Activated CD8-positive, alpha-beta memory T cell treated with anti-CD3 and anti-CD28 coated beads for 4 hours (primary cell): ENCODE results near the gene THOC2.
"Not testable (repeated sequence)": the region's sequence is repeated elsewhere in the genome, so short reads cannot be mapped to it uniquely, and the experiment has no call there.

Experiments
- DNase-seq, 2 donors: peaks; one replicate each; pipeline ENCODE4 v3.0.0-alpha.2; 2020; ENCODE audit warnings: low read depth in 2 of 2

Gene THOC2

DNA sequence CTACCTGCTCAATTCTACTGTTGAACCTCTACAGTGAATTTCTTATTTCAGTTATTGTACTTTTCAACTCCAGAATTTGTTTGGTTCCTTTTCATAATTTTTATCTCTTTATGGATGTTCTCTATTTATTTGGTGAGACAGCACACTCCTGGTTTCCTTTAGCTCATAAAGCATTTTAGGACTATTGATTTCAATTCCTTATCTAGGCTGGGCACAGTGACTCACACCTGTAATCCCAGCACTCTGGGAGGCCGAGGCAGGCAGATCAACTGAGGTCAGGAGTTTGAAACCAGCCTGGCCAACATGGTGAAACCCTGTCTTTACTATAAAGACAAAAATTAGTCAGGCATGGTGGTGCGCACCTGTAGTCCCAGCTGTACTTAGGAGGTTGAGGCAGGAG lies 57.7 kb downstream of the THOC2 start:
- no peak for DNase-seq

DNA sequence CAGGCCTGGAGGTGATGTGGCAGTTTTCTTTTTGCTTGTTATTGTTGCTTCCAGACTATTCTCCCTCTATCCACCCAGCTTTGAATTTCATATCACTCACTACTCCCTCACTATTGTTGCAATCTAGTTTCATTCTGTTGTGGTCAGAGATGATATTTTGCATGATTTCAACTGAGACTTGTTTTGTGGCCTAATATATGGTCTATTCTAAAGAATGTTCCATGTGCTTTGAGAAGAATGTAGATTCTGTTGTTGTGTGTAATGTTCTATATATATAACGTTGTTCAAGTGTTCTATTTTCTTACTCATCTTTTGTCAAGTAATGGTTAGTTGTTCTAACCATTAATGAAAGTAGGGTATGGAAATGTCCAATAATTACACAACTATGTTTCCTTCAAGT lies 59.0 kb downstream of the THOC2 start:
- DNase-seq = no peak

DNA sequence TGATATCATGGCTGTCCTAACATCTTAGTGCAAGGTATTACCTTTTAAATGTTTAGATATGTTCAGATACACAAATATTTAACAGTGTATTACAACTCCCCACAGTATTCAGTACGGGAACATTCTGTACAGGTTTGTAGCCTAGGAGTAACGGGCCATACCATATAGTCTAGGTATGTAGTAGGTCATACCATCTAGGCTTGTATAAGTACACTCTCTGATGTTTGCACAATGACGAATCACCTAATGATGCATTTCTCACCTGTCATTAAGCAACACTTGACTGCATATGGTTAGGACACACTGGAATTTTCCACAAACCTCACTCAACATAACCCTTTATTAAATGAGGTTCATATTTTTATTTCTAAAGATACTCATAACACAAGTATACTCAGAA lies 67.7 kb downstream of the THOC2 start:
- DNase-seq = no peak

DNA sequence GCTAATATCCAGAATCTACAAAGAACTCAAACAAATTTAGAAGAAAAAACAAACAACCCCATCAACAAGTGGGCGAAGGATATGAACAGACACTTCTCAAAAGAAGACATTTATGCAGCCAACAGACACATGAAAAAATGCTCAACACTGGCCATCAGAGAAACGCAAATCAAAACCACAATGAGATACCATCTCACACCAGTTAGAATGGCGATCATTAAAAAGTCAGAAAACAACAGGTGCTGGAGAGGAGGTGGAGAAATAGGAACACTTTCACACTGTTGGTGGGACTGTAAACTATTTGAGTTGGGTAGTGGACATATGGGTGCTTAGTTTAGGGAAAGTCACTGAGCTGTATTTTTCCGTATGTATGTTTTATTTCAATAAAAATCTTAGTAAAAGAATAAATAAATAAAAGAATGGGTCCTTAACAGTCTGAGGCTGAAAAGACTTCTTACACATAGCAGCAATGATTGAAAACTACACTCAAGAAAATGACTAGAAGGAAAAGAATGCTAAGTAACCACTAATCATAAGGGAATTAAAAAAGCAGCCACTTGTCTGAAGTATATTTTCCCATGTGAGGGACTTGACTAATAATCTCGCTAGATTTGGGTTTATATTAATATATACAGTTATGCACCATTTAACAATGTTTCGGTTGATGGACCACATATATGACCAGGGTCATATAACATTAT lies 68.2 kb downstream of the THOC2 start:
- DNase-seq = not testable (repeated sequence)

DNA sequence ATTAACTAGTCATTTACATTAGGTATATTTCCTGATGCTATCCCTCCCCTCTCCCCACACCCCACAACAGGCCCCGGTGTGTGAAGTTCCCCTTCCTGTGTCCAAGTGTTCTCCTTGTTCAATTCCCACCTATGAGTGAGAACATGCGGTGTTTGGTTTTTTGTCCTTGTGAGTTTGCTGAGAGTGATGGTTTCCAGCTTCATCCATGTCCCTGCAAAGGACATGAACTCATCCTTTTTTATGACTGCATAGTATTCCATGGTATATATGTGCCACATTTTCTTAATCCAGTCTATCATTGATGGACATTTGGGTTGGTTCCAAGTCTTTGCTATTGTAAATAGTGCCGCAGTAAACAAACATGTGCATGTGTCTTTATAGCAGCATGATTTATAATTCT lies 69.1 kb downstream of the THOC2 start:
- not testable (repeated sequence) for DNase-seq

DNA sequence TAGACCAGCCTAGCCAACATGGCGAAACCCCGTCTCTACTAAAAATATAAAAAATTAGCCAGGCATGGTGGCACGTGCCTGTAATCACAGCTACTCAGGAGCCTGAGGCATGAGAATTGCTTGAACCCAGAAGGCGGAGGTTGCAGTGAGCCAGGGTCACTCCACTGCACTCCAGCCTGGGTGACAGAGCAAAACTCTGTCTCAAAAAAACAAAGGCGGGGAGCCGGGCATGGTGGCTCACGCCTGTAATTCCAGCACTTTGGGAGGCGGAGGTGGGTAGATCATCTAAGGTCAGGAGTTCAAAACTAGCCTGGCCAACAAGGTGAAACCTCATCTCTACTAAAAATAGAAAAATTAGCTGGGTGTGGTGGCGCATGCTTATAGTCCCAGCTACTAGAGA lies 76.3 kb downstream of the THOC2 start:
- not testable (repeated sequence) for DNase-seq

DNA sequence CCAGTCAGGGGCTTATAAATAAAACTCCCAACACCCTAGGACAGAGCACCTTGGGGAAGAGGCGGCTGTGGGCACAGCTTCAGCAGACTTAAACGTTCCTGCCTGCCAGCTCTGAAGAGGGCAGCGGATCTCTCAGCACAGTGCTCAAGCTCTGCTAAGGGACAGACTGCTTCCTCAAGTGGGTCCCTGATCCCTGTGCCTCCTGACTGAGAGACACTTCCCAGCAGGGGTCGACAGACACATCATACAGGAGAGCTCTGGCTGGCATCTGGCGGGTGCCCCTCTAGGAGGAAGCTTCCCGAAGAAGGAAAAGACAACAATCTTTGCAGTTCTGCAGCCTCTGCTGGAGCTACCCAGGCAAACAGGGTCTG lies 84.1 kb downstream of the THOC2 start:
- DNase-seq = not testable (repeated sequence)

DNA sequence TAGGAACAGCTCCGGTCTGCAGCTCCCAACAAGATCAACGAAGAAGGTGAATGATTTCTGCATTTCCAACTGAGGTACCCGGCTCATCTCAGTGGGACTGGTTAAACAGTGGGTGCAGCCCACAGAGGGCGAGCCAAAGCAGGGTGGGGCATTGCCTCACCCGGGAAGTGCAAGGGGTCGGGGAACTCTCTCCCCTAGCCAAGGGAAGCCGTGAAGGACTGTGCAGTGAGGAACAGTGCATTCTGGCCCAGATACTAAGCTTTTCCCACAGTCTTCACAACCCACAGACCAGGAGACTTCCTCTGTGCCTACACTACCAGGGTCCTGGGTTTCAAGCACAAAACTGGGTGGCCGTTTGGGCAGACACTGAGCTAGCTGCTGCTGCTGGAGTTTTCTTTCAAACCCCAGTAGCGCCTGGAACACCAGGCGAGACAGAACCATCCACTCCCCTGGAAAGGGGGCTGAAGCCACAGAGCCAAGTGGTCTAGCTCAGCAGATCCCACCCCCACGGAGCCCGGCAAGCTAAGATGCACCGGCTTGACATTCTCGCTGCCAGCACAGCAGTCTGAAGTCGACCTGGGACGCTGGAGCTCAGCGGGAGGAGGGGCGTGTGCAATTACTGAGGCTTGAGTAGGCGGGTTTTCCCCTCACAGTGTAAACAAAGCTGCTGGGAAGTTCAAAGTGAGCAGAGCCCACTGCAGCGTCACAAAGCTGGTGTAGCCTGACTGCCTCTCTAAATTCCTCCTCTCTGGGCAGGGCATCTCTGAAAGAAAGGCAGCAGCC lies 84.6 kb downstream of the THOC2 start:
- DNase-seq = no peak

DNA sequence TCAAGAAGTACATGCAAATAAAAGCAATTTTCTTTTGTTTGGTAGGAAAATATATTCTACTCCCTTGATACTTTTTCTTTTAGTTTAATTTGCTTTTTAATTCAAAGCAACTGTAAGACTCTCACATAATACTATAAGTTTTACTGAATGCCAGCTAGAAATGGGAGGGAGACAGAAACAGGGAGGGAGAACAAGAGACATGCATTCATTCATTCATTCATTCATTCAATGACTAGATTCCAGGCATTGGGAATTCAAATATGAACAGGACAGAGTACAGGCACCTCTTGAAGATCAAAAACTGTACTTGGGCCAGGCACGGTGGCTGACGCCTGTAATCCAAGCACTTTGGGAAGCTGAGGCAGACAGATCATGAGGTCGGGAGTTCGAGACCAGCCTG lies 85.6 kb downstream of the THOC2 start:
- DNase-seq = no peak

DNA sequence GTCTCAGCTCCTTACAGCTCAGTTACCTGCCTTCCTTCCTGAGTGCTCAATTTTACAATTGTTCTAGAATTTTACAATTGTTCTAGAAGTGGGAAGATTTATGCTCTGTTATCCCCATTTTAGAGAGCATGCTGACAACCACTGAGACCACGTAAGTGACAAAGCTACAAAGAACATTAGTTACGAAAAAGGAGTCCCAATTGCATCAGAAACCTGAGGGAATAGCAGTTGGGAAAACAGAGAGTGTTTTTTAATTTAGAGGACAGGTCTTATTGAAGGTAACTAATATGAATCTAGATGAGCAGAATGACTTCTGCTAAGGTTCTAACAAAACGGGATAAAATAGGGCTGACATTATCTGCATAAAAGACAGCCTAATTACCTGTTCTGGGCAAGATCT lies 103.3 kb downstream of the THOC2 start:
- DNase-seq = no peak

DNA sequence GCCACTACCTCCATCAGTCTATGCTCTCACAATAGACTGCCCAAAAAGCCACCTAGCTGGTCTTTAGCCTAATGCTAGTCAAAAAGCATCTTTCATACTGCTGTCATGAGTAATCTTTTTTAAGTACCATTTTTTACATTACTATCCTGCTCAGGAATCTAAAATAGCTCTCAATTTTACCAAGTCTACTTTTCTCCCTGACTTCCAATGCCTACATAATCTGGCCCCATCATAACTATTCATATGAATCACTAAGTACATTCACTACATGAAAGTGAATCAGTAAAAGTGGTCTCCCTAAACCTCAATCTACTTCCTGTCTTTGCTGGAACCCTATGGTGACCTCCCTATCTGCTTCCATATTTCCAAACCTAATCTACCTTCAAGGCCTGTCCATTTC lies 105.9 kb downstream of the THOC2 start:
- no peak for DNase-seq

DNA sequence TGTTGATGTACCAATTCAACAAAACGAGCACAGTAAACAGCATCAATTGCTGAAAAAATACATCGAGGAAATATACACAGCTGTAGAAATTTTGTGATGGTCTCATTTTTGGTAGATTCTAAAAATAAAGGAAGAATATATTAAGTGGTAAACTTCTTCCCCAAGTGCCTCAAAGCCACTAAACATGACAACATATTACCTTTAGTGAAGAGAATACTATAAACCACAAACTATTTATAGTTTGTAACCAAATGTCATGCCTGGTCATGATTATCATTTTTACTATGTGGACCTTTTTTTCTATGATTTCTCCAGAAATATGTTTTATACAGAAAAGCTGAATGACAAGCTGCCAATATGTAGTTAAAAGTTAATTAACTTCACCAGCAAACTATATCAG lies 106.9 kb downstream of the THOC2 start:
- DNase-seq = no peak

DNA sequence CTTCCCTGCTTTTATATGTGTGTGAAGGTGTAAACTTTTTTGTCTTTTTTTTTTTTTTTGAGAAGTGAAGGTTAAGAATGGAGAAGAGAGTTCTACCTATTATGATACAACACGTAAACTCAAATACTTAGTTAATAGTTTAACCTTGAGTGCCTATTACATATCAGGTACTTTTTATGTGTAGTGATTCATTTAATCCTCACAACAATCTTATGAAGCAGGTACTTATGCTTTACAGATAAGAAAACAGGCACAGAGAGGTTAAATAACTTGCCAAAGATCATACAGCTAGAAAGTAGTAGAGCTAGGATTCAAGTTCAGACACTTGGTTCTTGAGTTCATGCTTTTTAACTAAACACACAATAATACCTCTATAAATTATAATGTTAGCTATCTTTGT lies 107.4 kb downstream of the THOC2 start:
- no peak for DNase-seq

DNA sequence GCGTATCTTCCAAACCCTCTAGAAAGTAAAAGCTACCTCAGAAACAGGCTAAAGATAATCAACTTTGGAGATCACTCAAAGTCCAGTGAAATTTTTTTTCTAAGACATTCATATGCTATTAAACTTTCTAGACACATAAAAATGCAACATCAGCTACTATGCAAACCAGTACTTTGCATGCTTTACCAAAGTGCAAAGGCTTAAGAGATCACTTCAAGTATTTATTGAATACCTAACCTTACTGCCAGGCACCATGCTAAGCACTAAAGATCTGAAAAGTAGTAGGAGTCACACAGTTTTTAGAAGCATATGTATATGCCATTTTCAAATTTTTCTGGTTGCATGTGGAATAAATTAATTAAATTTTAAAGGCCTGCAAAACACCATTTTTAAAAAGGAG lies 115.8 kb downstream of the THOC2 start:
- DNase-seq = no peak

DNA sequence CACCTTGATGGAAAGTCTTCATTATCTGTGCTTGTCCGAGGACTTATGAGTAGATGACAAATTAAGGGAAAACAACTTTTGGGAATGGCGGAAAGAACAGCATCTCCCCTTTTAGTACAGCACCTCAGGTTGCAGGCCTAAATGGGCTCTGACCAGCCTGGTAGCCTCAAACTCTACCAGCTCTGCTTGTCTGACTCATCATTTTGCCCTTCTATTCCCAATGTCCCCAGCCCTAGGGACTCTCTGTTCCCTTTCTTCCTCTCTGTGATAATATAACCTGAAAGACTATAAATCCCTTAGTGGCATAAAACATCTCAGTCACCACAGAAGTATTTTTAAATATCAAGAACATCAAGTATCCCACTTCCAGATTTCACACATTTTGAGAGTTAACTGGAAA lies 121.9 kb downstream of the THOC2 start:
- no peak for DNase-seq

DNA sequence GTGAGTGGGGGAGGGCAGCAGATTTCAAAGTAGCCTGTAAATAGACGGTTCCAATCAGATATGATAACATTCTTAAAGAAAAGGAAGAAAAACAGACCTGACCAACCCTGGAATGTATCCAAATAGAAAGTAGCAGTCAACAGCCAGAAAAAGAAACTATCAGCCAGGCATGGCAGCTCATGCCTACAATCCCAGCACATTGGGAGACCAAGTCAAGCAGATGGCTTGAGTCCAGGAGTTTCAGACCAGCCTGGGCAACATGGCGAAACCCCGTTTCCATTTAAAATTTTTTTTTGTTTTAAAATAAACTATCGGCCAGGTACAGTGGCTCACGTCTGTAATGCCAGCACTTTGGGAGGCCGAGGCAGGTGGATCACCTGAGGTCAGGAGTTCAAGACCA lies 125.0 kb downstream of the THOC2 start:
- no peak for DNase-seq

DNA sequence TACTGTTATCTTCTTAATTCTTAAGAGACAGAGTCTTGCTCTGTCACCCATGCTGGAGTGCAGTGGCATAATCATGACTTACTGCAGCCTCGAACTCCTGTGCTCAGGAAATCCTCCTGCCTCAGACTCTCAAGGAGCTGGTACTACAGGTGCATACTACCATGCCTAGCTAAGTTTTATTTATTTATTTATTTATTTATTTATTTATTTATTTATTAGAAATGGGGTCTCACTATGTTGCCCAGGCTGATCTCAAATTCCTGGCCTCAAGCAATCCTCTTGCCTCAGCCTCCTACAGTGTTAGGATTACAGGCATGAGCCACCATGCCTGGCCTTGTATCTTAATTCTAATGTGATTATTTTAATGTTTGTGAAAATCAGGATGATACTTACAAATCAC lies 125.6 kb downstream of the THOC2 start:
- DNase-seq = no peak

DNA sequence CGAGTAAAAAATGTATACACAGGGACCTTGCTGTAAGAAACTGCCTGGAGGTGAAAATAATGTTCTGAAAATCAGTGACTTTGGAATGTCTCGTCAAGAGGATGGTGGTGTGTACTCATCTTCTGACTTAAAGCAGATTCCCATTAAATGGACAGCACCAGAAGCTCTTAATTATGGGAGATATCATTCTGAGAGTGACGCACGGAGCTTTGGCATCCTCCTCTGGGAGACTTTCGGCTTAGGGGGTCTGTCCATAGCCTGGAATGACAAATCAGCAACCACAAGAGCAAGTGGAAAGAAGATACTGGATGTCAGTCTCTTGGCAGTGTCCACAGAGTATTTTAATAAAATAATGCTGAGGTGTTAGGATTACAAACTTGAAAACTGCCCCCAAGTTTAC lies 129.4 kb downstream of the THOC2 start:
- no peak for DNase-seq

DNA sequence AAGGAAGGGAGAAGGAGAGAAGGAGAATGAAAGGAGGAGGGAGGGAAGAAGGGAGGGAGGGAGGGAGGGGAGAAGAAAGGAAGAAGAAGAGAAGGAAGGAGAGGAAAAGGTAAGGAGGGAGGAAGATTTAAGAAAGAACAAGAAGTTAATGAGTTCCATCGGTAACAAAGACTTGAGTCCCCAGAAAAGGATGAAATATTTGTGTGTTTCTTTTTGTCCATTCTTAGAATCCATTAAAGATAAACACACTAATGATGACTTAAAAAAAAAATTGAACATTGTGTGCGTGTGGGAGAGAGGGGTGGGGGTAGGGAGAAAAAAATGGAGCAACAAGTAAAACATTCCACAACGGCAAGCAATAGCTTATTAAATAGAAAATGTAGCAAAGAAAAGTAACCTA lies 131.4 kb downstream of the THOC2 start:
- no peak for DNase-seq

DNA sequence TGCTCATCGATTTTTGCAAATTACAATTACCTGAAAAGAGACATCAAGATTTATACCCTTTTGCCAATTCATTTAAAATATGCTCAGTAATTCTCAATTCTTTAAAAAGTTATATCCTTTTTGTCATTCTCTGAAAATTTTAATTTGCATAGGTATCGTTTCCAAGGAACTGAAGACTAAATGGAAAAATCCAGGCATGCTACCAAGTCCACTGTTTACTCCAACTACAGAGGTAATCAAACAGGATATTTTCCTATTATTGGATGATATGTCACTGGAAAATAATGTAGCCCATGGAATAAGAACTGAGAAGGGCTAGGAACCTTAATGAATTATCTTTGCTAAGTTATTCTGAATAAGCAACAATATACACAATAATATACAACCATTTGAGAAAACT lies 132.7 kb downstream of the THOC2 start:
- DNase-seq = no peak

DNA sequence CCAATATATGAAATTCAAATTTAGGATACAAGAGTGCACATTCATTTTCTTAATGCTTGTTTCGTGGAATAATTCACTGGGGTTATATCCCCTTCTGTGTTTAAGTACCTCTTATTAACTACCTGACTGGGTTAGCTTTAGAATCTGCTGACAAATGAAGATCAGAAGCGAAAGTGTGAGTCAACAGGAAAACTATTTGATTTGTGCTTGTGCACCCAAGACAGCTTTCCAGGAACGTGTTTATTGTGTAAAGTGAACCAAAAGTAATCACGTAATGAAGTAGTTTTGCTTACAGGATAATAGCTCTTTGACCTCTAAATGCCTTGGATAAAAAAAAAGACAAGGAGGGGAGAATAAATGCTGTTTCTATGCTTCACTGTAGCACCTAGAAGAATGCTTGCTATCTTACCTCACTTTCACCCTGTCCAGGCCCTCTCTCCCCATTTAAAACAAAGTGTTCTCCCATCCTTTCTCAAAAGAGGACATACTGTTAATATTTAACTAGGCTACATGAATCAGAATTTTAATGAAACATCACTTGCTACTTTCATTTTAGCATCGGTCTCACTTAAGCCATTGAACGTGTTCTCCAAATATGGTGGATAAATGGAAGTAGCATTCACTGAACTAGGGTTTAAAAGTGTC lies 141.9 kb downstream of the THOC2 start:
- no peak for DNase-seq

DNA sequence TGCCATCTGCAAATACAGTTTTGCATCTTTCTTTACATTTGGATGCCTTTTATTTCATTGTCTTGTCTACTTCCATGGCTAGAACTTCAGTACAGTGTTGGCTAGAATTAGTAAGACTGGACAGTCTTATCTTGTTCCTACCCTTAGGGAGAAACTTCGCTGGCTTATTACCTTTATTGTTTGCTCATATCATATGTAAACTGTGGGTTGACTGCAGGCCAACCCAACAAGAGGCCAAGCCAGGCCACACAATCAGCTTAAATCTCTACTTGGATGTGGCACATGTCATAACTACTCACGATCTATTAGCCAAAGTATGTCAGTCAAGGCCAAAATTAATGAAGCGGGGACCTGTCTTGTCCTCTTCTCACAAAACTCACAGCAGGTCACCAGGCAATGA lies 144.1 kb downstream of the THOC2 start:
- no peak for DNase-seq

DNA sequence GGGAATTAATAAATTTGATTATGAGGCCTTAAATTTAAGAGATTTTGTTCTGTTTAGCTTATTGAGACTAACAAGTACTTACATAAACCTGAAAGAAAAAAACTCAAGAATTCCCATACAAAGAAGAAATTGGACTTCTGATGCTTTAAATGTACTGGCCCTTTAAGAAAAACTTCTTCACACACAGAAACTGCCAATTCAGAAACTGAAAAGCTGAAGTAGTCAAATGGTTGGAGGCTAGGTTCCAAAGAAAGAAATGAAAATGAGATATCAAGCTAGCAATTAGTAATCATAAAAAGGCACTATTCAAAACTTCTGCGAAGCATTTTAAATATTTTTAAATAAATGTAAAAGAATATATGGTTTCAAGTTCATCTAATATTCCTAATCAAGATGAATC lies 151.3 kb downstream of the THOC2 start:
- DNase-seq = no peak
